ENCODE measurements around the gene WDPCP.

DNA sequence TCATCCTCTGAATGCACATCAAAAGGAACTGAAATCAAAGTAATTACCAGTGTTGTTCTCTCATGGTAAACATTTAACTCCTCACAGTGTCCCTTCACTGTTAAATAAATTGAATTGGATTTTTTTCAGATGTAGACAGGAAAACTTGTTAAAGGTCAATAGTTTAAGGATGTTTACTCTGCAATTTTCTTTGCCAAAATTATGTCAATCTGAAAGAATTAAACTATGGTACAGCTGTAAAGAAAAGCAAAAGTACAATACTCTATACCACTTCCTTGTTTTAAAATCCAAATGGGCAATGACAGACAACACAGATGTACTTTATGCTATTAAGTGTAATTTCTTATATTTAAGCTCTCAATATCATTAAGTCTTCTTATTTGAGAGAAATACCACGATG is 153.2 kb downstream of the WDPCP start:
- TF ChIP-seq, protein P1, sequence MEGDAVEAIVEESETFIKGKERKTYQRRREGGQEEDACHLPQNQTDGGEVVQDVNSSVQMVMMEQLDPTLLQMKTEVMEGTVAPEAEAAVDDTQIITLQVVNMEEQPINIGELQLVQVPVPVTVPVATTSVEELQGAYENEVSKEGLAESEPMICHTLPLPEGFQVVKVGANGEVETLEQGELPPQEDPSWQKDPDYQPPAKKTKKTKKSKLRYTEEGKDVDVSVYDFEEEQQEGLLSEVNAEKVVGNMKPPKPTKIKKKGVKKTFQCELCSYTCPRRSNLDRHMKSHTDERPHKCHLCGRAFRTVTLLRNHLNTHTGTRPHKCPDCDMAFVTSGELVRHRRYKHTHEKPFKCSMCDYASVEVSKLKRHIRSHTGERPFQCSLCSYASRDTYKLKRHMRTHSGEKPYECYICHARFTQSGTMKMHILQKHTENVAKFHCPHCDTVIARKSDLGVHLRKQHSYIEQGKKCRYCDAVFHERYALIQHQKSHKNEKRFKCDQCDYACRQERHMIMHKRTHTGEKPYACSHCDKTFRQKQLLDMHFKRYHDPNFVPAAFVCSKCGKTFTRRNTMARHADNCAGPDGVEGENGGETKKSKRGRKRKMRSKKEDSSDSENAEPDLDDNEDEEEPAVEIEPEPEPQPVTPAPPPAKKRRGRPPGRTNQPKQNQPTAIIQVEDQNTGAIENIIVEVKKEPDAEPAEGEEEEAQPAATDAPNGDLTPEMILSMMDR (IDR thresholded peaks at IDR 0.05 in 4 of 5, conservative IDR thresholded peaks at IDR 0.05 in 1 of 5) = no peak
- TF ChIP-seq POLR2A (IDR thresholded peaks at IDR 0.05) = no peak

All from gastrocnemius medialis (tissue), 4 donors.